ENCODE results near the gene KIF1B.
A peak's percentile ranks its signal among the peaks of the same experiment; 100 is the strongest.

GRCh38 chr1:10430216-10431069 lies 220.1 kb downstream of the KIF1B start, which contains the start of gene CENPS:
- TF ChIP-seq CTCF (IDR thresholded peaks at IDR 0.05; ENCODE audit: insufficient read depth, low read length, poor library complexity, severe bottlenecking) (peak; percentile 74), EZH2phosphoT487 (conservative IDR thresholded peaks at IDR 0.05; ENCODE audit: low read length) (no peak)
